GM19025 (cell line): ENCODE results near the gene GALK1.
"Not testable (repeated sequence)": the region's sequence is repeated elsewhere in the genome, so short reads cannot be mapped to it uniquely, and the experiment has no call there.

Source experiments
- ATAC-seq: cut with Tn5 transposase; IDR thresholded peaks from one replicate; pipeline ENCODE4 v1.9.1; 2021; ENCODE audit warnings: mild to moderate bottlenecking, low read depth, moderate library complexity; ENCODE audit not compliant: unreplicated experiment

GALK1 gene

DNA sequence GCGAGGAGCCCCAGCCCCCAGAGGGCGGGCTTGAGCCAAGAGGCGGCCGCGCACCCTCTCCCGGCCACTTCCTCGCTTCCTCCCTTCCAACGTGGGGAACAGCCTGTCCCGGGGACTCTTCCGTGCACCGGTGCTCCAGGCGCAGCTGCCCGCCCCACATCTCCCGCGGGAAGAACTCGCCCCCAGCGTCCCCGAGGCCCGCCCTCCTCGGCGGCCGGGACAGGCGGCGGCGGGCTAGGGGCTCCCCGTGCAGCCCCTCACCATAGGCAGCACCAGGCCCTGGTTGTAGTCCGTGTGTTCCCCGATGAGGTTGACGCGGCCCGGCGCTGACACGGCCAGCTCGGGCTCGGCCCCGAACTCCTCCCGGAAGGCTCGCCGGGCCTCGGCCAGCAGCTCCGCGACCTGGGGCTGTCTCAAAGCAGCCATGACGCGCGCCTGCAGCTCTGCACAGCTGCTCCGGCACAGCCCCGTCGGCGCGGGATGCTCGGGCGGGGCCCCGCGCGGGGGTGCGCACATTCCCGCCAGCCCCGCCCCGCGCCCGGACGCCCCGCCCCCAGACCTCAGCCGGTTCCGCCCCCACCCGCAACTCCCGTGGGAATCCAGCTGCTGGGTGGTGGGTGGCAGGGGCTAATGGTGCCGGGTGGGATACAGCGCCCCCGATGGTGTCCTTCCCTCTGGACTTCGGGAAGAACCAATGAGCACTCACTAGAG is at the start of gene GALK1:
Gene GALK1 (minus strand): TSS at position 482 of the 711 bp plus-strand sequence. CDS start 56 bp downstream, at position 426.
- peak; percentile 68 for ATAC-seq

GRCh38 chr17:75814021-75814395 is 49.0 kb upstream of the GALK1 start:
- ATAC-seq: no peak

DNA sequence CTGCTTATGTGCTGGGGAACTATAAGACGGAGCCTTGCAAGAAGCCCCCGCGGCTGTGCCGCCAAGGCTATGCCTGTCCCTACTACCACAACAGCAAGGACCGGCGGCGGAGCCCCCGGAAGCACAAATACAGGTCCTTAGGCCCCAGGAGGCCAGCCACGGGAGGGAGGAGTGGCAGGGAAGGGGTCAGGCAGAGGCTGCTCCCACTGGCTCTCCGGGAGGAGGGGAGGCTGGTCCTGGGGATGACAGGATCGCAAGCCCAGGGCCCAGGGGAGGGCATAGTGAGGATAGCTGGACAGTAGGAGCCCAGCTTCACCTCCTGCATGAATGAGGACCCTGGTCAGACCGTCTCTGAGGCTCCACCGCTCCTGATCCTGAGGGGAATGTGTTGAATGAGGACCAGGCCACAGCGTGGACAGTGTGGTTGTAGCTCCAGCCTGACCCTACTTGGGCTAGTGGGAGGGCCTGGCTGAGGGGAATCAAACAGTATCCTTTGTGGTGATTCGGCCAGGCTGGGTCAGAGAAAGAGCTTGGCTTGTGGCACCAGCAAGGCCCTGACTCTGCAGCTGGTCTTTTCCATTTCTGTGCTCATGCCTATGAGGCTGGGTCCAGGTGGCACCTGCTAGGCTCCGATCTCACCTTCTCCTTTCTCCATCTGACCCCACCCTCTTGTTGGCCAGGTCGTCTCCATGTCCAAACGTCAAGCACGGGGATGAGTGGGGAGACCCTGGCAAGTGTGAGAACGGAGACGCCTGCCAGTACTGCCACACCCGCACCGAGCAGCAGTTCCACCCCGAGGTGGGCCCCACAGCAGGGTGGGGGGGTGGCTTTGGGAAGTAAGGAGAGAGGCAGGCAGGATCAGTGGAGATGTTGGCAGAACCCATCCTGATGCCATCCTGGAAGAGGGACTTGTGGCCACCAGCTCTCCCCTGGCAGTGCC is 48.4 kb upstream of the GALK1 start:
- ATAC-seq: no peak

DNA sequence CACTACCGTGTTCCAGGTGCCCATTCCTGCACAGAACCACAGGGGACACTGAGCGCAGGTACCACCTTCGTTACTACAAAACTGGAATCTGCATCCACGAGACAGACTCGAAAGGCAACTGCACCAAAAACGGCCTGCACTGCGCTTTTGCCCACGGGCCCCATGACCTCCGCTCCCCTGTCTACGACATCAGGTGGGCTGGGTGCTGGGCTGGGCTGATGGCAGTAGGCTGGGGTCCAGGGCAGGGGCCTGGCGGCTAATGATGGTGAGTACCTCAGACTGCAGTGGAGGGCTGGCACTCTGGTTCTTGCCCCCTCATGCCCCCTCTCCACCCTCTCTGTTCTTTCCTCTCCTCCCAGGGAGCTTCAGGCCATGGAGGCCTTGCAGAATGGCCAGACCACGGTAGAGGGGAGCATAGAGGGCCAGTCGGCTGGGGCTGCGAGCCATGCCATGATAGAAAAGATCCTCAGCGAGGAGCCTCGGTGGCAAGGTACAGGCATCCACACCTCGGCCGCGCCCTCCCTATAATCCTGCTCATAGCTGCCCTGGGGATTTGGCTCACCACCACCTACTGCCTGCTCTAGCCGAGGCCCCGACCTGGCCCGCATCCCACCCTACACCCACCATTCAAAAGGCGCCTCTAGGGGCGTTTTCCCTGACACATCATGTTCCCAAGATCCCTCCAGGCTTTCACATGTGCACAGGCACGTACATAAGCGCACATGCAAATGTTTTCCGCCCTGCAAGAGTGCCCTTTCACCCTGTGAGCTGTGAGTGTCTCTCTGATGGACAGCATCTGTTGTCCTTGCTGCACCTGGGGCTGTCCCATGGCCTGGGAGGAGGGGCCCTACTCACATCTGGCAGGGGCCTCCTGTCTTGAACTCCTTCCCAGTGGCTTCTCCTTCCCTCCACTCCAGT is 47.4 kb upstream of the GALK1 start:
- ATAC-seq: no peak

DNA sequence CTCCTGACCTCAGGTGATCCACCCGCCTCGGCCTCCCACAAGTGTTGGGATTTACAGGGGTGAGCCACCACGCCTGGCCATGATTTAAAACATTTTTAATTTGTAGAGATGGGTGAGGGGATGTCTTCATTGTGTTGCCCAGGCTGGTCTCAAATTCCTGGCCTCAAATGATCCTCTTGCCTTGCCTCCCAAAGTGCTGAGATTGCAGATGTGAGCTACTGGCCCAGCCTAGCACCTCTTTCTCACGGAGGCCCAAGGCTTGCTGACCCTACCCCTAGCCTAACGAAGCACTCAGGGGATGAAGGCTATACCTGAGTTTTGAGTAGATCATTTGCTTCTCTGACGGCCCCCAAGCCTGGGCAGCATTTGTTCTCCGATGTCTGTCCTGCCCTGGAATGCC is 46.2 kb upstream of the GALK1 start:
- ATAC-seq: no peak

DNA sequence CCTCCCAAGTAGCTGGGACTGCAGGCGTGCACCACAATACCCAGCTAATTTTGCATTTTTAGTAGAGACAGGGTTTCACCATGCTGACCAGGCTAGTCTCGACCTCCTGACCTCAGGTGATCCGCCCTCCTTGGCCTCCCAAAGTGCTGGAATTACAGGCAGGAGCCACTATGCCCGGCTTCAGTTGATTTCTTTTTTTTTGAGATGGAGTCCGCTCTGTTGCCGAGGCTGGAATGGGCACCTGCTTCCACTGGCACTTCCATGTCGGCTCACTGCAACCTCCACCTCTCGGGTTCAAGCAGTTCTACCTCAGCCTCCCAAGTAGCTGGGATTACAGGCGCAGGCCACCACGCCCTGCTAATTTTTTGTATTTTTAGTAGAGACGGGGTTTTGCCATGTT is 45.8 kb upstream of the GALK1 start:
- not testable (repeated sequence) for ATAC-seq

- ATAC-seq: no peak
These were observed 45.2 kb upstream of the GALK1 start for GRCh38 chr17:75810216-75810615.

GRCh38 chr17:75809631-75810111 is 44.7 kb upstream of the GALK1 start:
- no peak for ATAC-seq

- ATAC-seq: no peak
These were observed 44.1 kb upstream of the GALK1 start for GRCh38 chr17:75808905-75809621.

GRCh38 chr17:75808549-75808904 is 43.5 kb upstream of the GALK1 start:
- ATAC-seq: no peak

- no peak for ATAC-seq
These were observed 42.9 kb upstream of the GALK1 start for GRCh38 chr17:75807861-75808260.

DNA sequence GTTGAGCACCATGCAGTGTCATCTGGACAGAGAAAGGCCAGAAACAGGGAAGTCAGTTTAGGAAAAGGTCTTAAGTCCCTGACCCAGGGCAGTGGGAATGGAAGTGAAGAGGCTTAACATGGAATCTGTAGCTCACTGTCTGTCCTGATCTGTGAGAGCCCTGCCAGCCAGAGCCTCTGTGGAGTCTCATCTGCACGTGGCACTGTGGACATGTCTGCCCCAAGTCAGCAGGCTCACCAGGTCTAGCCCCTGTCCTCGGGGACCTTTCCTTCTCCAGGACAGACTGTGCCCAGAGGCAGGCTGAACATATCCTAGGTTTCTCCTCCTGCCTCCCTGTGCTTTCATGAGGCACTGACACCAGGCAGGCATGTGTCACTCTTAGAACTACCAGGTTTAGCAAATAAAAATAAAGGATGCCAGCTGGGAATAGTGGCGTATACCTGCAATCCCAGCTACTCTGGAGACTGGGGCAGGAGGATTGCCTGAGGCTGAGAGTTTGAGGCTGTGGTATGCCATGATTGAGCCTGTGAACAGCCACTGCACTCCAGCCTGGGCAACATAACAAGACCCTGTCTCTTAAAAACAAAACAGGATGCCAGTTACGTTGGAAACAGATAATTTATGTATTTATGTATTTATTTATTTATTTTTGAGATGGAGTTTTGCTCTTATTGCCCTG is 42.0 kb upstream of the GALK1 start:
- ATAC-seq: no peak

DNA sequence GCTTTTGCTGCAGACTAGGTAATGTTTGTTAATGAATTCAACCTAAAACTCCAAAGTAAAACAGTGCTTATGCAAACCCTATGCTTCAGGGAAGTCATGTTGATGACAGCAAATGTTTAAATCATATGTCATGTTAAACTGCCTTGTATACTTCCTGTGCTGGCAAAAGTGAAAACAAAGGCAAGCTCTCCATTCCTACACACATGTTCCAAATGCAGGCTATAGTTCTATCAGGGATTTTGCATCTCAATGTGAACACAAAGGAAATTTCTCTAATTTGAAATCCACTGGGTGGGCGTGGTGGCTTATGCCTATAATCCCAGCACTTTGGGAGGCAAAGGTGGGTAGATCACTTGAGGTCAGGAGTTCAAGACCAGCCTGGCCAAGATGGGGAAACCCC is 38.9 kb upstream of the GALK1 start:
- ATAC-seq: no peak

GRCh38 chr17:75799402-75799801 is 34.4 kb upstream of the GALK1 start:
- no peak for ATAC-seq

- no peak for ATAC-seq
These were observed 31.0 kb upstream of the GALK1 start for GRCh38 chr17:75795820-75796607.

GRCh38 chr17:75793460-75793859 is 28.5 kb upstream of the GALK1 start:
- ATAC-seq: no peak

- ATAC-seq: no peak
These were observed 26.3 kb upstream of the GALK1 start for GRCh38 chr17:75791254-75791653.

- peak; percentile 56 for ATAC-seq
These were observed 20.3 kb upstream of the GALK1 start for GRCh38 chr17:75785016-75785890.
